Esophagus muscularis mucosa (tissue), 4 donors: ENCODE data around the gene ASL.

Experiments used
- CTCF ChIP-seq, 3 experiments: fragments of 200-600 bp in 2 of 3; fragments of 450-650 bp in 1 of 3; sonication (generic) in 2 of 3; IDR thresholded peaks; one replicate each; pipeline ENCODE4 v1.5.1; 2017 to 2019; ENCODE audit warnings: antibody characterized with exemption in 3 of 3, mild to moderate bottlenecking in 2 of 3, moderate library complexity in 1 of 3
- EP300 ChIP-seq: sonication (generic); formaldehyde crosslinking; IDR thresholded peaks from one replicate; pipeline ENCODE4 v1.6.1; 2017; ENCODE audit warnings: antibody characterized with exemption
- POLR2A ChIP-seq: fragments of 450-650 bp; IDR thresholded peaks from one replicate; pipeline ENCODE4 v1.6.1; 2017; ENCODE audit warnings: antibody characterized with exemption, moderate library complexity, mild to moderate bottlenecking, low read depth

- no peak for TF ChIP-seq POLR2A
- no peak for TF ChIP-seq CTCF (IDR thresholded peaks at IDR 0.05)
- TF ChIP-seq EP300, result no peak
Measured at GRCh38 chr7:66054063-66054462, 21.6 kb upstream of the ASL start.
